Suprapubic skin (tissue), 4 donors: ENCODE measurements around the gene DDX28. TPM values are rescaled to one million over a fixed set of nuclear protein-coding genes. Genes with fewer than 3 reads are reported as not detected.

Source experiments
- DNase-seq, 2 donors: peaks; one replicate each; pipeline ENCODE4 v3.0.0-alpha.2; 2019; ENCODE audit warnings: low spot score in 2 of 2
- H3K27ac ChIP-seq: fragments of 200-600 bp; sonication (generic); one replicate; pipeline ENCODE4 v1.5.1; 2019
- H3K27me3 ChIP-seq: fragments of 200-600 bp; sonication (generic); one replicate; pipeline ENCODE4 v1.5.1; 2019
- H3K36me3 ChIP-seq: fragments of 200-600 bp; sonication (generic); one replicate; pipeline ENCODE4 v1.5.1; 2019
- H3K4me1 ChIP-seq: fragments of 200-600 bp; sonication (generic); one replicate; pipeline ENCODE4 v1.5.1; 2019
- H3K4me3 ChIP-seq: fragments of 200-600 bp; sonication (generic); one replicate; pipeline ENCODE4 v1.5.1; 2019; ENCODE audit warnings: mild to moderate bottlenecking
- H3K9me3 ChIP-seq: fragments of 200-600 bp; sonication (generic); one replicate; pipeline ENCODE4 v1.5.1; 2019
- EP300 ChIP-seq: sonication (generic); formaldehyde crosslinking; IDR thresholded peaks from one replicate; pipeline ENCODE4 v1.6.1; 2017; ENCODE audit warnings: antibody characterized with exemption
- POLR2A ChIP-seq, 2 donors: fragments of 450-650 bp; IDR thresholded peaks; one replicate each; pipeline ENCODE4 v1.6.1; 2017; ENCODE audit warnings: antibody characterized with exemption in 2 of 2, mild to moderate bottlenecking in 2 of 2, moderate library complexity in 2 of 2
- POLR2AphosphoS5 ChIP-seq, 3 donors: sonication (generic); formaldehyde crosslinking; IDR thresholded peaks; one replicate each; pipeline ENCODE4 v1.6.1; 2017; ENCODE audit warnings: antibody characterized with exemption in 3 of 3
- WGBS: methylation state at CpG from one replicate; pipeline ENCODE4 v1.1.5; 2018; 5-methylcytosine and 5-hydroxymethylcytosine counted together
- total RNA-seq, 4 donors: library from RNA; depleted of rRNA; stranded (reverse); fragments of >200 nt; gene quantifications; one replicate each; pipeline ENCODE4 v1.1.0, GENCODE V29; 2016
- TF ChIP-seq, protein P1 (sequence below), 2 donors: fragments of 200-600 bp in 1 of 2; fragments of 450-650 bp in 1 of 2; sonication (generic) in 1 of 2; IDR thresholded peaks; one replicate each; pipeline ENCODE4 v1.5.1; 2016 to 2019; ENCODE audit warnings: antibody characterized with exemption in 2 of 2, mild to moderate bottlenecking in 1 of 2, moderate library complexity in 1 of 2

DDX28 gene
- total RNA-seq, 4 donors from 2014 or later, result 9.0 to 22.5 (median 13.0) TPM

DNA sequence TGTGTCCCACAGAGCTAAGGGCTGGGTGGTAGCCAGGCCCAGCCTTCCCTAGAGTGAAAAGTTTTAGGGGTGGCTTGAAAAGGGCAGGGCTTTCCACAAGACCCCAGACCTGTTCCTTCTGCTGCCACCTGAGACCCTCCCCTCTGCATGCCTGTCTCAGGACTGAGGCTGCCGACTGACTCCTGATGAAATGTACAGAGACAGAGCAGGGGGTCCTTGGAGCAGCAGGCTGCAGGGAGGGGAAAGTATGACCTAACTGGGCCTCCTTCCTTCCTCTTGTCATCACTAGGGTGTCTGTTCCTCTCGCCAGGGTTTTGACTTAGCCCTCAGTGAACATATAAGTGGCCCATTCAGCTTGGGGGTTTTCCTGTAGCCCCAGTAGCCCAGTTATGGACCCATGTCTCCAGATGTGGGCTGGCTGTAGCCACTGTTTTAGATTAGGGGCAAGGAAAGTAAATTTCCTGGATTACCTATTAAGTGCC is 47.3 kb upstream of the DDX28 start:
- H3K27me3 ChIP-seq, result no peaks in the 10 kb centered on the region
- H3K9me3 ChIP-seq, result no peaks in the 10 kb centered on the region
- peaks cover 36% of the 10 kb centered on the region for H3K36me3 ChIP-seq
- peaks cover 33% of the 10 kb centered on the region for H3K4me1 ChIP-seq
- peak in 1 of 2 donors; percentile 43 for DNase-seq
- no peak overlapping the region for H3K4me3 ChIP-seq
- no peak overlapping the region for H3K27ac ChIP-seq
- WGBS, result 66% methylated on average over 2 of the region's 2 CpGs
- TF ChIP-seq EP300 (no peak), POLR2A (IDR thresholded peaks at IDR 0.05) (no peak), POLR2AphosphoS5 (IDR thresholded peaks at IDR 0.05) (no peak)
- TF ChIP-seq, protein P1, sequence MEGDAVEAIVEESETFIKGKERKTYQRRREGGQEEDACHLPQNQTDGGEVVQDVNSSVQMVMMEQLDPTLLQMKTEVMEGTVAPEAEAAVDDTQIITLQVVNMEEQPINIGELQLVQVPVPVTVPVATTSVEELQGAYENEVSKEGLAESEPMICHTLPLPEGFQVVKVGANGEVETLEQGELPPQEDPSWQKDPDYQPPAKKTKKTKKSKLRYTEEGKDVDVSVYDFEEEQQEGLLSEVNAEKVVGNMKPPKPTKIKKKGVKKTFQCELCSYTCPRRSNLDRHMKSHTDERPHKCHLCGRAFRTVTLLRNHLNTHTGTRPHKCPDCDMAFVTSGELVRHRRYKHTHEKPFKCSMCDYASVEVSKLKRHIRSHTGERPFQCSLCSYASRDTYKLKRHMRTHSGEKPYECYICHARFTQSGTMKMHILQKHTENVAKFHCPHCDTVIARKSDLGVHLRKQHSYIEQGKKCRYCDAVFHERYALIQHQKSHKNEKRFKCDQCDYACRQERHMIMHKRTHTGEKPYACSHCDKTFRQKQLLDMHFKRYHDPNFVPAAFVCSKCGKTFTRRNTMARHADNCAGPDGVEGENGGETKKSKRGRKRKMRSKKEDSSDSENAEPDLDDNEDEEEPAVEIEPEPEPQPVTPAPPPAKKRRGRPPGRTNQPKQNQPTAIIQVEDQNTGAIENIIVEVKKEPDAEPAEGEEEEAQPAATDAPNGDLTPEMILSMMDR (IDR thresholded peaks at IDR 0.05), result no peak

DNA sequence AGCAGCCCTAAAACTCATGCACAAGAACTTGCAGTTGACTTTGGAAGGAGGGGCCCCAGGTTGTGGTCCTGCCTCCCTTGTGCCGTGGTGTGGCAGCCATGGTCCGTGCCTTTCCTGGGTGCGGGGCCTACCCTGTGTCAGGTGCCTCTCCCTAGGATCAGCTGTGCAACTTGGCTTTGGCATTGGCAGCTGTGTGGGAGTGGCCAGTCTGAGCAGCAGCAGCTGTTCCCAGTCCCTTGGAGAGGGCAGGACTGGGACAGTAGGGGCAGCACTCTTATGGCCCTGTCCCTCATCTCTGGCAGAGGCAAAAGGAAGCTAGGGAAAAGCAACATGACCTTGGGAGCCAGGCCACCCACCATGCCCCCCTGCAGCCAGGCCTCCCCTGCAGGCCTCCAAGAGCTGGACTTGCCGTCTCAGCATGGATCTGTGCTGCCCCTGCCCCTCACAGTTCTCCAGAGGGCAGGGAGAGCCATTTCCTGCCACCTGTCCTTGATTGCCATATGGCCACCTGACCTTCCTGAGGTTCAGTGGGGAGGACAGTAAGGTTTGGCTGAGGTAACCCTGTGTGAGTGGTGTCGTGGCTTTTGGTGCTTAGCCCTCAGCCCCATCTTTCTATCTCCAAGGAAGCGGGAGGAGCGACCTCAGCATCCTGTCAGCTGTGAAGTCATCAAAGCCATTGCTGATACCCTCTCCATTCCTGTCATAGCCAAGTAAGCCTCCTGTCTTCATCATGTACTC is 46.6 kb upstream of the DDX28 start:
- peak in 1 of 2 donors; percentile 76 for DNase-seq
- TF ChIP-seq POLR2A (IDR thresholded peaks at IDR 0.05), result no peak
- TF ChIP-seq, protein P1 (IDR thresholded peaks at IDR 0.05), result no peak
- H3K27ac ChIP-seq, result no peak overlapping the region
- H3K4me1 ChIP-seq, result peaks cover 39% of the 10 kb centered on the region
- H3K9me3 ChIP-seq, result no peaks in the 10 kb centered on the region
- H3K36me3 ChIP-seq, result peaks cover 35% of the 10 kb centered on the region
- no peaks in the 10 kb centered on the region for H3K27me3 ChIP-seq
- WGBS, result 58% methylated on average over 3 of the region's 7 CpGs
- H3K4me3 ChIP-seq, result no peak overlapping the region

GRCh38 chr16:68068926-68069325 is 45.9 kb upstream of the DDX28 start:
- no peak overlapping the region for H3K27ac ChIP-seq
- WGBS, result 90% methylated on average over 9 of the region's 9 CpGs
- no peaks in the 10 kb centered on the region for H3K9me3 ChIP-seq
- TF ChIP-seq EP300 (no peak), POLR2A (IDR thresholded peaks at IDR 0.05) (no peak), POLR2AphosphoS5 (IDR thresholded peaks at IDR 0.05) (no peak)
- TF ChIP-seq, protein P1 (IDR thresholded peaks at IDR 0.05), result no peak
- H3K4me1 ChIP-seq, result peaks cover 47% of the 10 kb centered on the region
- H3K4me3 ChIP-seq, result no peak overlapping the region
- no peaks in the 10 kb centered on the region for H3K27me3 ChIP-seq
- DNase-seq, result peak in 1 of 2 donors; percentile 60
- peaks cover 28% of the 10 kb centered on the region for H3K36me3 ChIP-seq

DNA sequence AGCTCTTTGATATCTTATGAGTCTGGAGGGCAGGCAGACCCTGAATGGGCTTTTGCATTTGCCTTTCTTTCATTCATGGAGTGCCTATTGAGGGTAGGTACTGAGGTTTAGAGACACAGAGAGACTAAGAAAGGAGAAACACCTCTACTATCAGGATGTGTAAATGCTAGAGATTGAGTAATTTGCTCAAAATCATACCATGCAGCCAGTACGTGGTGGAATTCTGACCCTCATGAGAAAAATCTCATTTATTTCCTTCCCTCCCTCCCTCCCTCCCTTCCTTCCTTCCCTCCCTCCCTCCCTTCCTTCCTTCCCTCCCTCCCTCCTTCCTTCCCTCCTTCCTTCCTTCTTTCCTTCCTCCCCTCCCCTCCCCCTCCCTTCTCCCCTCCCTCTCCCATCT is 43.7 kb upstream of the DDX28 start:
- H3K27me3 ChIP-seq, result no peaks in the 10 kb centered on the region
- WGBS, result 48% methylated on average over 1 of the region's 1 CpG
- H3K4me1 ChIP-seq, result peaks cover 35% of the 10 kb centered on the region
- no peak overlapping the region for H3K4me3 ChIP-seq
- peaks cover 26% of the 10 kb centered on the region for H3K36me3 ChIP-seq
- H3K9me3 ChIP-seq, result no peaks in the 10 kb centered on the region
- no peak for DNase-seq
- no peak overlapping the region for H3K27ac ChIP-seq
- no peak for TF ChIP-seq EP300
- TF ChIP-seq POLR2A (IDR thresholded peaks at IDR 0.05), result no peak
- TF ChIP-seq, protein P1 (IDR thresholded peaks at IDR 0.05), result no peak
- no peak for TF ChIP-seq POLR2AphosphoS5 (IDR thresholded peaks at IDR 0.05)

DNA sequence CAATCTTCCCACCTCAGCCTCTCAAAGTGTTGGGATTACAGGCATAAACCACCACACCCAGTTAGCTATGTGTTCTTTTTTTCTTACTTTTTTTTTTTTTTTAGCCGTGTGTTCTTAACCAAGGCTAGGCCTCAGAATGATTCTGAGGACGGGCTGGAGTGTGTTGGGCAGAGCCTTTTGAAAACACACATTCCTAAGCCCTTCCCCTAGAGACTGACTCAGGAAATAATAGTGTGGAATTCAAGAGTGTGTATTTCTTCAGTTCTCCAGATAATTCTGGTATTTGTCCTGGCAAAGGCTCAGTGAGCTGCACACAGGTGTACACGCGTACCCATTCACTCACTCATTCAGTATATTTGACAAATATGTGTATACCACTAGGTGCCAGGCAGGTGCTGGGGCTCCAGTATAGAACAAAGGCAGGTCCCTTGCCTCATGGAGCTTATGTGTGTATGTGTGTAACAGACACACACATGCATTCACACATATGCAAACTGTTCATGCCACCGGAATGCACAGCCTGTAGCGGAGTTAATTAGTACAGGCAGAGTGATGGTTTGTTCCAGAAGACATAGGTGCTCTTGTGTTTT is 42.8 kb upstream of the DDX28 start:
- Histone ChIP-seq H3K4me1 (peaks cover 31% of the 10 kb centered on the region), H3K9me3 (no peaks in the 10 kb centered on the region), H3K27me3 (no peaks in the 10 kb centered on the region), H3K36me3 (peaks cover 29% of the 10 kb centered on the region), H3K27ac (no peak overlapping the region), H3K4me3 (no peak overlapping the region)
- WGBS, result 63% methylated on average over 6 of the region's 6 CpGs
- DNase-seq, result peak; percentile 15 to 30
- TF ChIP-seq POLR2A (IDR thresholded peaks at IDR 0.05) (no peak), POLR2AphosphoS5 (IDR thresholded peaks at IDR 0.05) (no peak), EP300 (no peak)
- TF ChIP-seq, protein P1 (IDR thresholded peaks at IDR 0.05), result no peak
